AG04449 (cell line): Measurements from ENCODE around the gene SHROOM2.

Experiments
- CTCF ChIA-PET: fragments of 350-600 bp; formaldehyde crosslinking; extraction: SDS; loops from one replicate; lab custom pipeline; 2021; ENCODE audit warnings: antibody characterized with exemption; lab: Yijun Ruan, JAX
- POLR2A ChIA-PET: fragments of 400-600, 350-600 bp; formaldehyde crosslinking; extraction: SDS; loops from one replicate; lab custom pipeline; 2020; ENCODE audit warnings: antibody characterized with exemption, inconsistent platforms; lab: Yijun Ruan, JAX
- DNase-seq: peaks from one replicate; pipeline ENCODE4 v3.0.0-alpha.2; 2010; ENCODE audit warnings: low read depth, low spot score
- H3K4me3 ChIP-seq: 2 replicates; pipeline ENCODE4 v1.5.1; 2011; ENCODE audit warnings: low read depth, mild to moderate bottlenecking, control low read depth, low read length
- CTCF ChIP-seq: IDR thresholded peaks from one replicate; pipeline ENCODE4 v1.5.1; 2011; ENCODE audit warnings: mild to moderate bottlenecking, moderate library complexity, low read length, control low read depth, inconsistent platforms; ENCODE audit not compliant: insufficient read depth; ENCODE audit errors: missing control alignments

Gene SHROOM2

GRCh38 chrX:9961750-9962149 is 175.5 kb downstream of the SHROOM2 start:
- no peak for DNase-seq
- ChIA-PET CTCF (no interaction called here), POLR2A (no interaction called here)
- TF ChIP-seq CTCF = no peak
- no peak overlapping the region for H3K4me3 ChIP-seq

GRCh38 chrX:9966775-9967408 is 180.7 kb downstream of the SHROOM2 start, which contains the start of gene CLDN34:
Gene CLDN34, plus strand, starts transcription at chrX:9967358. Its CDS starts 0 bp downstream, at chrX:9967358.
- ChIA-PET CTCF (interaction anchor here (1.7 kb wide), 1 partner anchor 11 kb away, joined by 4 read pairs; no protein-coding TSS in a partner anchor), POLR2A (no interaction called here)
- no peak for DNase-seq
- no peak within 1 kb of the TSS for H3K4me3 ChIP-seq
- TF ChIP-seq CTCF = no peak

GRCh38 chrX:9977635-9978034 is 191.4 kb downstream of the SHROOM2 start:
- no peak overlapping the region for H3K4me3 ChIP-seq
- no peak for DNase-seq
- no peak for TF ChIP-seq CTCF
- CTCF ChIA-PET = interaction anchor here (1.3 kb wide), 2 partner anchors 11 to 18 kb away, joined by 4 to 5 read pairs; partner anchors contain the start of gene CLDN34
- POLR2A ChIA-PET = no interaction called here

- ChIA-PET POLR2A (no interaction called here), CTCF (interaction anchor here (1.9 to 3.5 kb wide), 3 partner anchors 15 to 140 kb away, joined by 6 to 33 read pairs (median 13); no protein-coding TSS in a partner anchor)
- no peak overlapping the region for H3K4me3 ChIP-seq
- DNase-seq = no peak
- TF ChIP-seq CTCF = no peak
Measured at GRCh38 chrX:9980401-9980800, 194.2 kb downstream of the SHROOM2 start.

- no peak for DNase-seq
- ChIA-PET POLR2A (no interaction called here), CTCF (interaction anchor here (2.1 to 3.5 kb wide), 2 partner anchors 15 to 139 kb away, joined by 6 to 33 read pairs; no protein-coding TSS in a partner anchor)
- TF ChIP-seq CTCF = no peak
- H3K4me3 ChIP-seq = no peak overlapping the region
Measured at GRCh38 chrX:9980927-9981326, 194.7 kb downstream of the SHROOM2 start.

GRCh38 chrX:9983441-9983840 is 197.2 kb downstream of the SHROOM2 start:
- ChIA-PET POLR2A (no interaction called here), CTCF (interaction anchor here (0.7 to 3.5 kb wide), 3 partner anchors 13 to 137 kb away, joined by 3 to 33 read pairs (median 3); no protein-coding TSS in a partner anchor)
- no peak for TF ChIP-seq CTCF

More at GRCh38 chrX:9983441-9983840, 197.2 kb downstream of the SHROOM2 start:
- no peak for DNase-seq
- no peak overlapping the region for H3K4me3 ChIP-seq
